Trophoblast cell (in vitro differentiated cells and primary cell): ENCODE data around the gene SKIC2.
"Not testable (repeated sequence)": the region's sequence is repeated elsewhere in the genome, so short reads cannot be mapped to it uniquely, and the experiment has no call there.

ENCODE experiments used
- DNase-seq, 2 donors: peaks; one replicate each; pipeline ENCODE4 v3.0.0-alpha.2; 2016
- H2AFZ ChIP-seq: 2 replicates; pipeline ENCODE4 v1.6.1; 2013; ENCODE audit warnings: low read length, moderate library complexity, mild to moderate bottlenecking; ENCODE audit not compliant: insufficient read depth, poor library complexity
- H2AK5ac ChIP-seq: 2 replicates; pipeline ENCODE4 v1.6.1; 2013; ENCODE audit warnings: mild to moderate bottlenecking, low read length
- H2BK120ac ChIP-seq: 2 replicates; pipeline ENCODE4 v1.6.1; 2013; ENCODE audit warnings: low read length, mild to moderate bottlenecking, moderate library complexity; ENCODE audit not compliant: insufficient read depth, poor library complexity
- H2BK12ac ChIP-seq: 2 replicates; pipeline ENCODE4 v1.6.1; 2013; ENCODE audit warnings: mild to moderate bottlenecking, low read length, moderate library complexity
- H2BK5ac ChIP-seq: 2 replicates; pipeline ENCODE4 v1.6.1; 2013; ENCODE audit warnings: low read length, low read depth, moderate library complexity, mild to moderate bottlenecking; ENCODE audit not compliant: poor library complexity
- H3K14ac ChIP-seq: 2 replicates; pipeline ENCODE4 v1.6.1; 2013; ENCODE audit warnings: mild to moderate bottlenecking, low read length
- H3K18ac ChIP-seq: 2 replicates; pipeline ENCODE4 v1.6.1; 2013; ENCODE audit warnings: mild to moderate bottlenecking, low read length
- H3K23ac ChIP-seq: 2 replicates; pipeline ENCODE4 v1.6.1; 2013; ENCODE audit warnings: low read length
- H3K27ac ChIP-seq: 2 replicates; pipeline ENCODE4 v1.5.1; 2013; ENCODE audit warnings: low read depth, mild to moderate bottlenecking, inconsistent platforms, low read length, moderate library complexity
- H3K27me3 ChIP-seq: 2 replicates; pipeline ENCODE4 v1.6.1; 2013; ENCODE audit warnings: inconsistent platforms, mild to moderate bottlenecking, low read length, moderate library complexity; ENCODE audit not compliant: insufficient read depth
- H3K36me3 ChIP-seq, 2 experiments: 1 replicate in 1 of 2; 2 replicates in 1 of 2; pipeline ENCODE4 v1.6.1; 2013; ENCODE audit warnings: low read length in 2 of 2, mild to moderate bottlenecking in 2 of 2, moderate library complexity in 1 of 2; ENCODE audit not compliant: insufficient read depth in 2 of 2, control insufficient read depth in 1 of 2
- H3K4ac ChIP-seq: 2 replicates; pipeline ENCODE4 v1.6.1; 2013; ENCODE audit warnings: low read depth, mild to moderate bottlenecking, low read length, moderate library complexity
- H3K4me1 ChIP-seq, 2 experiments: 1 replicate in 1 of 2; 2 replicates in 1 of 2; pipeline ENCODE4 v1.6.1; 2013; ENCODE audit warnings: low read length in 2 of 2, mild to moderate bottlenecking in 2 of 2, moderate library complexity in 1 of 2; ENCODE audit not compliant: insufficient read depth in 2 of 2, control insufficient read depth in 1 of 2
- H3K4me2 ChIP-seq: 2 replicates; pipeline ENCODE4 v1.6.1; 2013; ENCODE audit warnings: inconsistent platforms, mild to moderate bottlenecking, low read length, moderate library complexity
- H3K4me3 ChIP-seq: 2 replicates; pipeline ENCODE4 v1.5.1; 2013; ENCODE audit warnings: mild to moderate bottlenecking, low read depth, low read length, inconsistent platforms
- H3K79me1 ChIP-seq: one replicate; pipeline ENCODE4 v1.6.1; 2013; ENCODE audit warnings: low read length
- H3K79me2 ChIP-seq: 2 replicates; pipeline ENCODE4 v1.6.1; 2013; ENCODE audit warnings: low read length, mild to moderate bottlenecking; ENCODE audit not compliant: control insufficient read depth, insufficient read depth, poor library complexity
- H3K9ac ChIP-seq: 2 replicates; pipeline ENCODE4 v1.6.1; 2013; ENCODE audit warnings: mild to moderate bottlenecking, low read length
- H3K9me3 ChIP-seq: 2 replicates; pipeline ENCODE4 v1.6.1; 2013; ENCODE audit warnings: low read depth, mild to moderate bottlenecking, control low read depth, inconsistent platforms, low read length; ENCODE audit not compliant: insufficient read depth
- H4K12ac ChIP-seq: 2 replicates; pipeline ENCODE4 v1.6.1; 2013; ENCODE audit warnings: low read depth, mild to moderate bottlenecking, low read length, moderate library complexity
- H4K8ac ChIP-seq: 2 replicates; pipeline ENCODE4 v1.6.1; 2013; ENCODE audit warnings: low read depth, mild to moderate bottlenecking, low read length, moderate library complexity
- H4K91ac ChIP-seq: one replicate; pipeline ENCODE4 v1.6.1; 2013; ENCODE audit warnings: low read depth, mild to moderate bottlenecking, low read length, moderate library complexity
- WGBS: extraction: QIAGEN DNeasy Blood & Tissue Kit; methylation state at CpG from one replicate; pipeline ENCODE4 v1.1.7; 2013; ENCODE audit warnings: missing lambda C conversion rate; ENCODE audit not compliant: insufficient read length, insufficient coverage; ENCODE audit errors: extremely low coverage; 5-methylcytosine and 5-hydroxymethylcytosine counted together

The SKIC2 gene

DNA sequence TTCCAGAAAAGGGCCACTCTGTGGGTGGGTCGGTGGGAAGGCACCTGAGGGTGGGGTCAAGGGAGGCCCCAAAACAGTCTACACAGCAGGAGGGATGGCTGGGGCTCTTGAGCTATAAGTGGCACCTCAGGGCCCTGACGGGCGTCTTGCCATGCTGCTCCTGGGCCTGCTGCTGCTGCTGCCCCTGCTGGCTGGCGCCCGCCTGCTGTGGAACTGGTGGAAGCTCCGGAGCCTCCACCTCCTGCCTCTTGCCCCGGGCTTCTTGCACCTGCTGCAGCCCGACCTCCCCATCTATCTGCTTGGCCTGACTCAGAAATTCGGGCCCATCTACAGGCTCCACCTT lies 46.5 kb downstream of the SKIC2 start:
- H3K27me3 ChIP-seq, H3K14ac ChIP-seq, H2AFZ ChIP-seq, H3K9ac ChIP-seq, H3K79me1 ChIP-seq, H2BK12ac ChIP-seq, H3K9me3 ChIP-seq, DNase-seq, H2BK5ac ChIP-seq, H3K36me3 ChIP-seq, H3K4me2 ChIP-seq, H2BK120ac ChIP-seq, H3K23ac ChIP-seq, H3K79me2 ChIP-seq, H3K4ac ChIP-seq, H3K18ac ChIP-seq, H4K91ac ChIP-seq, H3K4me3 ChIP-seq, H4K12ac ChIP-seq, H3K27ac ChIP-seq, H2AK5ac ChIP-seq, H3K4me1 ChIP-seq, H4K8ac ChIP-seq: not testable (repeated sequence)
- whole genome bisulfite sequencing, result no CpG with 5 or more reads among the region's 9 CpGs

DNA sequence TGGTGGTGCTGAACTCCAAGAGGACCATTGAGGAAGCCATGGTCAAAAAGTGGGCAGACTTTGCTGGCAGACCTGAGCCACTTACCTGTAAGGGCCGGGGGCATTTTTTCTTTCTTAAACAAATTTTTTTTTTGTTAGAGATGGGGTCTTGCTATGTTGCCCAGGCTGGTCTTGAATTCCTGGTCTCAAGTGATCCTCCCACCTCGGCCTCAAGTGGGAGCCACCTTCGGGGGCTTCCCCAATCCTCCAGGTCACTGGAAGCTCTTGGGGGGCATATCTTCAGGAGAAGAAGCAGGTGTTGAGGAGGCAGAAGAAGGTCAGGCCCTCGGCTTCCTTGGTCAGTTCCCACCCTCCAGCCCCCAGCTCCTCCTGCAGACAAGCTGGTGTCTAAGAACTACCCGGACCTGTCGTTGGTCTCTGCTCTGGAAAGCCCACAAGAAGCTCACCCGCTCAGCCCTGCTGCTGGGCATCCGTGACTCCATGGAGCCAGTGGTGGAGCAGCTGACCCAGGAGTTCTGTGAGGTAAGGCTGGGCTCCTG lies 47.1 kb downstream of the SKIC2 start:
- not testable (repeated sequence) for H3K27ac ChIP-seq, H3K36me3 ChIP-seq, H3K4me3 ChIP-seq, H3K27me3 ChIP-seq, H4K12ac ChIP-seq, H3K9me3 ChIP-seq, H4K91ac ChIP-seq, H2AK5ac ChIP-seq, H3K4ac ChIP-seq, H2BK5ac ChIP-seq, DNase-seq, H3K4me2 ChIP-seq, H2AFZ ChIP-seq, H3K23ac ChIP-seq, H3K9ac ChIP-seq, H3K79me2 ChIP-seq, H3K14ac ChIP-seq, H2BK12ac ChIP-seq, H4K8ac ChIP-seq, H2BK120ac ChIP-seq, H3K79me1 ChIP-seq, H3K4me1 ChIP-seq, H3K18ac ChIP-seq
- no CpG with 5 or more reads among the region's 8 CpGs for WGBS

DNA sequence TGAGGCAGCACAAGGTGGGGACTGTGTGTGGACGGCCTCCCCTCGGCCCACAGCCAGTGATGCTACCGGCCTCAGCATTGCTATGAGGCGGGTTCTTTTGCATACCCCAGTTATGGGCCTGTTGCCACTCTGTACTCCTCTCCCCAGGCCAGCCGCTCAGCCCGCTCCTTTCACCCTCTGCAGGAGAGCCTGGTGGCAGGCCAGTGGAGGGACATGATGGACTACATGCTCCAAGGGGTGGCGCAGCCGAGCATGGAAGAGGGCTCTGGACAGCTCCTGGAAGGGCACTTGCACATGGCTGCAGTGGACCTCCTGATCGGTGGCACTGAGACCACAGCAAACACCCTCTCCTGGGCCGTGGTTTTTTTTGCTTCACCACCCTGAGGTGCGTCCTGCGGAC lies 48.1 kb downstream of the SKIC2 start:
- not testable (repeated sequence) for H3K27ac ChIP-seq, H3K14ac ChIP-seq, H2BK12ac ChIP-seq, H2BK120ac ChIP-seq, H4K12ac ChIP-seq, H4K91ac ChIP-seq, H3K9me3 ChIP-seq, H3K4me3 ChIP-seq, H3K4me1 ChIP-seq, H2AK5ac ChIP-seq, H2BK5ac ChIP-seq, H3K36me3 ChIP-seq, H3K79me2 ChIP-seq, H3K79me1 ChIP-seq, DNase-seq, H3K9ac ChIP-seq, H3K27me3 ChIP-seq, H3K23ac ChIP-seq, H3K18ac ChIP-seq, H4K8ac ChIP-seq, H3K4me2 ChIP-seq, H3K4ac ChIP-seq, H2AFZ ChIP-seq
- WGBS, result no CpG with 5 or more reads among the region's 12 CpGs

DNA sequence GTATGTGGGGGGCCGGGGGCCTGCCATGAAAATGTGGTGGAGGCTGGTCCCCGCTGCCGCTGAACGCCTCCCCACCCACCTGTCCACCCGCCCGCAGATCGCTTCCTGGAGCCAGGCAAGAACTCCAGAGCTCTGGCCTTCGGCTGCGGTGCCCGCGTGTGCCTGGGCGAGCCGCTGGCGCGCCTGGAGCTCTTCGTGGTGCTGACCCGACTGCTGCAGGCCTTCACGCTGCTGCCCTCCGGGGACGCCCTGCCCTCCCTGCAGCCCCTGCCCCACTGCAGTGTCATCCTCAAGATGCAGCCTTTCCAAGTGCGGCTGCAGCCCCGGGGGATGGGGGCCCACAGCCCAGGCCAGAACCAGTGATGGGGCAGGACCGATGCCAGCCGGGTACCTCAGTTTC lies 49.1 kb downstream of the SKIC2 start:
- not testable (repeated sequence) for H3K4me3 ChIP-seq, H3K9ac ChIP-seq, H3K9me3 ChIP-seq, DNase-seq, H2BK5ac ChIP-seq, H2BK120ac ChIP-seq, H3K14ac ChIP-seq, H3K79me2 ChIP-seq, H2AFZ ChIP-seq, H3K4me1 ChIP-seq, H3K36me3 ChIP-seq, H3K4me2 ChIP-seq, H3K79me1 ChIP-seq, H3K4ac ChIP-seq, H3K27me3 ChIP-seq, H2AK5ac ChIP-seq, H3K23ac ChIP-seq, H3K18ac ChIP-seq, H4K91ac ChIP-seq, H4K12ac ChIP-seq, H4K8ac ChIP-seq, H3K27ac ChIP-seq, H2BK12ac ChIP-seq
- WGBS, result no CpG with 5 or more reads among the region's 24 CpGs
